GM12892 (cell line): ENCODE data around the gene OR1K1.

Source experiments
- POLR2A ChIP-seq: IDR thresholded peaks from 2 replicates; pipeline ENCODE4 v1.6.1; 2011; ENCODE audit warnings: low read depth, low read length, control low read depth
- POLR2AphosphoS5 ChIP-seq: IDR thresholded peaks from 2 replicates; pipeline ENCODE4 v1.6.1; 2011; ENCODE audit warnings: low read depth, low read length, control low read depth
- TAF1 ChIP-seq: IDR thresholded peaks from 2 replicates; pipeline ENCODE4 v1.6.1; 2011; ENCODE audit warnings: low read depth, mild to moderate bottlenecking, control low read depth, low read length, borderline replicate concordance

DNA sequence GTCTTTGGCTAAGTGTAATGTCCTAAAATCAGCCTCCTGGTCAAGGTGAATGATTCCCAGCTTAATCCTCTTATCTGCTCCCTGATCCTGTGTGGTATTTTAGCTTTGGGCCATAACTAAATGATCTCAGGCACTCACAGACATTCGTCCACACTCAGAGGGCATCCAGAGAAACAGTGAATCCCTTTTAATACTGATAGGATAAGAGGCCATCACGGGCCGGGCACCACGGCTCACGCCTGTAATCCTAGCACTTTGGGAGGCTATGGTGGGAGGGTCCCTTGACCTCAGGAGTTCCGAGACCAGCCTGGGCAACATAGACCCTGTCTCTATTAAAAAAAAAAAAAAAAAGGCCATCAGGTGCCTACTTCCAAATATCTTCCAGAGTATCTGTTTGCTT lies 22.1 kb downstream of the OR1K1 start:
- TF ChIP-seq POLR2A (no peak), TAF1 (no peak), POLR2AphosphoS5 (no peak)
